ENCODE data around the gene POU3F1. TPM values are rescaled to one million over a fixed set of nuclear protein-coding genes. Genes with fewer than 3 reads are reported as not detected.
A peak's percentile ranks its signal among the peaks of the same experiment; 100 is the strongest.

POU3F1 gene
- total RNA-seq, 4 donors from 2014 or later = 19.1 to 53.3 (median 35.4) TPM

DNA sequence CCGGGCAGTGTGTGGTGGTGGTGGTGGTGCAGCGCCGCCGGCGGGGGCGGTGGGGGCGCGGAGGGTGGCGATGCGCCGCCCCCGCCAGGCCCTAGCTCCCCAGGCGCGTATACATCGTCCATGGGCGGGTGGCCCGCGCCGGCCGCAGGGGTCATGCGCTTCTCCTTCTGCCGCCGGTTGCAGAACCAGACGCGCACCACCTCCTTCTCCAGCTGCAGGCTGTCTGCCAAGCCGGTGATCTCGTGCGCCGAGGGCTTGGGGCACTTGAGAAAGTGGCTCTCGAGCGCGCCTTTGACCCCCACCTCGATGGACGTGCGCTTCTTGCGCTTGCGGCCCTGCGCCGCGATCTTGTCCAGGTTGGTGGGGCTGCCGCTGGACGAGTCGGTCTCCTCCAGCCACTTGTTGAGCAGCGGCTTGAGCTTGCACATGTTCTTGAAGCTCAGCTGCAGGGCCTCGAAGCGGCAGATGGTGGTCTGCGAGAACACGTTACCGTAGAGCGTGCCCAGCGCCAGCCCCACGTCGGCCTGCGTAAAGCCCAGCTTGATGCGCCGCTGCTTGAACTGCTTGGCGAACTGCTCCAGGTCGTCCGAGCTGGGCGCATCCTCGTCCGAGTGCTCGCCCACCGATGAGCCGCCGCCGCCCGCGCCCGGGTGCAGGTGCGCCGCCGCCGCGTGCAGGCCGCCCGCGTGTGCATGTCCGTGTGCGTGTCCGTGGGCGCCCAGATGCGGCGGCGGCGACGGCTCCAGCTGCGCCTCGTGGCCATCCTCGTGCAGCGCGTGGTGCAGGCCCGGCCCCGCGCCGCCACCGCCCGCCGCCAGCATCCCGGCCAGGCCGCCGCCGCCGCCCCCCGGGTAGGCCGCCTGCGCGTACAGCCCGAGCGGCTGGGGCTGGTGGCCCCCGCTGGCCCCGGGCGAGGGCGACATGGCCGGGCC, 926 bp downstream of the POU3F1 start:
- TF ChIP-seq, protein P1, sequence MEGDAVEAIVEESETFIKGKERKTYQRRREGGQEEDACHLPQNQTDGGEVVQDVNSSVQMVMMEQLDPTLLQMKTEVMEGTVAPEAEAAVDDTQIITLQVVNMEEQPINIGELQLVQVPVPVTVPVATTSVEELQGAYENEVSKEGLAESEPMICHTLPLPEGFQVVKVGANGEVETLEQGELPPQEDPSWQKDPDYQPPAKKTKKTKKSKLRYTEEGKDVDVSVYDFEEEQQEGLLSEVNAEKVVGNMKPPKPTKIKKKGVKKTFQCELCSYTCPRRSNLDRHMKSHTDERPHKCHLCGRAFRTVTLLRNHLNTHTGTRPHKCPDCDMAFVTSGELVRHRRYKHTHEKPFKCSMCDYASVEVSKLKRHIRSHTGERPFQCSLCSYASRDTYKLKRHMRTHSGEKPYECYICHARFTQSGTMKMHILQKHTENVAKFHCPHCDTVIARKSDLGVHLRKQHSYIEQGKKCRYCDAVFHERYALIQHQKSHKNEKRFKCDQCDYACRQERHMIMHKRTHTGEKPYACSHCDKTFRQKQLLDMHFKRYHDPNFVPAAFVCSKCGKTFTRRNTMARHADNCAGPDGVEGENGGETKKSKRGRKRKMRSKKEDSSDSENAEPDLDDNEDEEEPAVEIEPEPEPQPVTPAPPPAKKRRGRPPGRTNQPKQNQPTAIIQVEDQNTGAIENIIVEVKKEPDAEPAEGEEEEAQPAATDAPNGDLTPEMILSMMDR (IDR thresholded peaks at IDR 0.05) = no peak
- TF ChIP-seq POLR2A (IDR thresholded peaks at IDR 0.05) = no peak
- H3K4me3 ChIP-seq (ENCODE audit: low read depth, poor library complexity, severe bottlenecking) = peak overlapping the region; percentile 21
- DNase-seq (ENCODE audit: low spot score in 2 of 2) = no peak
- 2 to 3% methylated on average over 50 to 83 of the region's 115 CpGs for WGBS, 2 donors
- intact Hi-C loops (cut with DNase I; ENCODE audit: low total_unique reads) = no loop called here

DNA sequence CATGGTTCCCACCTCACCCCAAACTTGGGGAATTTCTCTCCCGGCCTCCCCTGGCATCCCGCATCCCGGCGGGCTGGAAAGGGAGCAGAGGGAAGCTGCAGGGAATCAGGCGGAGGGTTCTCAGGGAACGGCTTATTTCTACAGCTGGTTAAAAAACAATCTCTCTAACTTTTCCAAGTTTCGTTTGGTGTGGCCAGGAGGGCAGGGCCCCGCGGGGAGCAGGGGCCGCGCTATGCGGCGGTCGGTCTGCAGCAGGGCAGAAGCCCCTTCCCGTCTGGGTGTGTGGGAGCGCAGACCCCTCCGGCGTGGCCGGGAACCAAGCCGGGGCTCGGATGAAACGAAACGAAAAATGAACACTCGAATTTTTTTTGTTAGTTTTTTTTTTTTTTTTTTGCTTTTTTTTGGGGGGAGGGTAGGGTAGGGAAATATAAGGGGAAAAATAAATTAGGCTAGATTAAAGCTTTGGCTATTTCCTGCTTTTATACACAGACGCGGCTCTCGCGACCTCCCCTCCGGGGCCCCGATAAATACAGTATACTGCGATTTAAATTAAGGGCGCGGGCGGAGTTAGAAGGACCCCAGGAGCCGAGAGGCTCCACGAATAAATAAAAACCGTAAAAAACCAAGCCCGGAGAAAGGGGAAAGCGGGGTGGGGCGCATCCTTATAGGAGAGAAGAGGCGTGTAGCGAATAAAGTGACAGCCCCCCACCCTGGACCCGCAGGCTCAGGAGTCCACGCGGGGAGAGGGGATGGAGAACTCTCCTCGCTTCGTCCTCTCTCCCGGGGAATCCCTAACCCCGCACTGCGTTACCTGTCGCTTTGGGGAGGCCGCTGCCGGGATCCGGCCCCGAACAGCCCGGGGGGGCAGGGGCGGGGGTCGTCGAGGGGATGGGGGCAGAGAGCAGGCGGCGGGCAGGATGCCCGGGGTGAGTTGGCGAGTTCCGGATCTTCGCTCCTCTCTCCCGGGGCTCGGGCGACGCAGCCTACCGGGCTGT, 2.1 kb downstream of the POU3F1 start:
- H3K4me3 ChIP-seq (ENCODE audit: low read depth, poor library complexity, severe bottlenecking) = peak overlapping the region; percentile 20
- TF ChIP-seq POLR2A (IDR thresholded peaks at IDR 0.05) = no peak
- TF ChIP-seq, protein P1 (IDR thresholded peaks at IDR 0.05) = no peak
- WGBS, 2 donors = 3 to 5% methylated on average over 61 to 67 of the region's 70 CpGs
- intact Hi-C loops (cut with DNase I; ENCODE audit: low total_unique reads) = no loop called here
- no peak for DNase-seq (ENCODE audit: low spot score in 2 of 2)

DNA sequence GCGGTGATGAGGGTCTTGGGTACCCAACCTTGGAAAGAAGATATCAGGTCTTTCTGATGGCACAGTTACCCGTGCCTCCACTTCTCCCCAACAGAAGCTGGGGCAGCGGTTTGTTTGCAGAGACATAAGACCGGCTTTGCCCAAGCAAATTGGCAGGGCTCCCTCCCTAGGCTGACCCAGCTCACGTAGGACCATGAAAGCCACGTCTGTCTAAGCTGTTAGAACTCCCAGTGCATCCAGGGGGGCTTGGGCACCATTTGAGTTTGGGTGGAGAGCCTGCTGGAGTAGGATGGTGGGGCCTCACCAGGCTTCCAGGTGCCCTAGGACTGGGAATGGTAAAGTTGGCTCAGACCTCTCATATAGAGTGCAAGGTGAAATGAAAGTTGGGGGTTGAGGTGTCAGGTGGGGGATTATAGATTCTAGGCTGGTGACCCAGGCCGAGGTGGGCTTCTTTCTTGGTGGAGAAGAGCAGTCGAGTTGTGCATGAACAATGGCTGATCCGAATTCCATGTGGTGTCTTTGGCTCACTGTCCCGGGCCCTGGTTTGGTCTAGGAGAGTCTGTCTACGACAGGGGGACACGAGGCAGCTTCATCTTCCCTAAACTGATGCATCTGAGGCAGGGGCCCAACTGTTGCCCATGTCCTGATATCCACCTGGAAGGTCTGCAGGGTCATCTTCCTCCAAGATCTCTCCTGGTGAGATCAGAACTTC, 3.4 kb downstream of the POU3F1 start:
- 62 to 67% methylated on average over 12 of the region's 12 CpGs for WGBS, 2 donors
- DNase-seq (ENCODE audit: low spot score in 2 of 2) = no peak
- H3K4me3 ChIP-seq (ENCODE audit: low read depth, poor library complexity, severe bottlenecking) = no peak overlapping the region
- TF ChIP-seq POLR2A (IDR thresholded peaks at IDR 0.05) = no peak
- TF ChIP-seq, protein P1 (IDR thresholded peaks at IDR 0.05) = no peak
- intact Hi-C loops (cut with DNase I; ENCODE audit: low total_unique reads) = no loop called here

DNA sequence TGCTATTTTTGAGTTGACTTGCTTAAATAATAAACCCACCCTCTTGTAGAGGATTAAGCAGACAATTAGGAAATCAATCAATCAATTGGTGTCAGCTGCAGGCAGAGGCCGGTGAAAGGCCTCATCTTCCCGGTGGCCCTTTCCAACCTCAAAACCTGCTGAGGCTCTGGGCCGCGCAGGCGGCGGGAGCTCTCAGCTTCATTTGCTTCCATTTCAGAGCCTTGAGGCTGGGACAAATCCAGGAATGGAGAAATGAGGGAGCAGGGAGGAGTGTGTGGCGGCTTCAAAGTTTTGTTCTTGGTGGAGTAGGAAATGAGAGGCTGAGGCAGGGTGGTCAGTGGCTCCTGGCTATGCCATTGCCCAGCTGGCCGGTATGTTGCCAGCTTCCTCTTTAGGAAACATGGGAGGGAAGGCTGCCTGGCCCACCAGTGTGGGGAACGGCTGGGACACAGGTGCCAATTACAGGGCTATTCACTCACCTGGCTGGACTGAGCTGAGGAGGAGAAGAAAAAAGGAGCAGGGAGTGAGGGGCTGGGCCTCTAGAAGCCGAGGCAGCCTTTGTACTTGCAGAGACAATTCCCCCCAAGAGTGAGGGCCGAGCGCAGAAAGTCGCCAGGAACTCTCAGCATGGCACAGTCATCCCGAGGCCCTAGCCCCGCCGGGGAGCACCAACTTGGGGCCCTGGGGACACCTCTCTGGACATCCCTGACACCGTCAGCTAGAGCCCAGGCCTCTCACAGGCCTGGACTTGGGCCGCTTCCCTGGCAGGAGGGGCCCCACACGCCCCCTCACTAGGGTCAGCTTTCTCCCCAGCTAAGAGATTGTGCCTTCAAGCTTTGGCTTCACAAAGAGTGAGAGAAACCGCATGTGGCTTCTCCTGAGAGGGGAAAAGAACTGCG, 4.4 kb downstream of the POU3F1 start:
- no peak for DNase-seq (ENCODE audit: low spot score in 2 of 2)
- WGBS, 2 donors = 50 to 70% methylated on average over 21 of the region's 21 CpGs
- intact Hi-C loops (cut with DNase I; ENCODE audit: low total_unique reads) = no loop called here
- no peak overlapping the region for H3K4me3 ChIP-seq (ENCODE audit: low read depth, poor library complexity, severe bottlenecking)
- TF ChIP-seq, protein P1 (IDR thresholded peaks at IDR 0.05) = no peak
- no peak for TF ChIP-seq POLR2A (IDR thresholded peaks at IDR 0.05)
